VCaP (cell line): ENCODE results near the gene SLFN11.
"Not testable (repeated sequence)": the region's sequence is repeated elsewhere in the genome, so short reads cannot be mapped to it uniquely, and the experiment has no call there.

Experiments used
- H3K27ac ChIP-seq: fragments of 450-650 bp; 2 replicates; pipeline ENCODE4 v1.5.1; 2017
- TF ChIP-seq, protein P1 (sequence below): fragments of 450-650 bp; conservative IDR thresholded peaks from 2 replicates; pipeline ENCODE4 v1.5.1; 2017; ENCODE audit warnings: mild to moderate bottlenecking, moderate library complexity

SLFN11 gene

GRCh38 chr17:35312790-35313711 lies 60.4 kb downstream of the SLFN11 start:
- TF ChIP-seq, protein P1, sequence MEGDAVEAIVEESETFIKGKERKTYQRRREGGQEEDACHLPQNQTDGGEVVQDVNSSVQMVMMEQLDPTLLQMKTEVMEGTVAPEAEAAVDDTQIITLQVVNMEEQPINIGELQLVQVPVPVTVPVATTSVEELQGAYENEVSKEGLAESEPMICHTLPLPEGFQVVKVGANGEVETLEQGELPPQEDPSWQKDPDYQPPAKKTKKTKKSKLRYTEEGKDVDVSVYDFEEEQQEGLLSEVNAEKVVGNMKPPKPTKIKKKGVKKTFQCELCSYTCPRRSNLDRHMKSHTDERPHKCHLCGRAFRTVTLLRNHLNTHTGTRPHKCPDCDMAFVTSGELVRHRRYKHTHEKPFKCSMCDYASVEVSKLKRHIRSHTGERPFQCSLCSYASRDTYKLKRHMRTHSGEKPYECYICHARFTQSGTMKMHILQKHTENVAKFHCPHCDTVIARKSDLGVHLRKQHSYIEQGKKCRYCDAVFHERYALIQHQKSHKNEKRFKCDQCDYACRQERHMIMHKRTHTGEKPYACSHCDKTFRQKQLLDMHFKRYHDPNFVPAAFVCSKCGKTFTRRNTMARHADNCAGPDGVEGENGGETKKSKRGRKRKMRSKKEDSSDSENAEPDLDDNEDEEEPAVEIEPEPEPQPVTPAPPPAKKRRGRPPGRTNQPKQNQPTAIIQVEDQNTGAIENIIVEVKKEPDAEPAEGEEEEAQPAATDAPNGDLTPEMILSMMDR = peak; percentile 97
- no peak overlapping the region for H3K27ac ChIP-seq

DNA sequence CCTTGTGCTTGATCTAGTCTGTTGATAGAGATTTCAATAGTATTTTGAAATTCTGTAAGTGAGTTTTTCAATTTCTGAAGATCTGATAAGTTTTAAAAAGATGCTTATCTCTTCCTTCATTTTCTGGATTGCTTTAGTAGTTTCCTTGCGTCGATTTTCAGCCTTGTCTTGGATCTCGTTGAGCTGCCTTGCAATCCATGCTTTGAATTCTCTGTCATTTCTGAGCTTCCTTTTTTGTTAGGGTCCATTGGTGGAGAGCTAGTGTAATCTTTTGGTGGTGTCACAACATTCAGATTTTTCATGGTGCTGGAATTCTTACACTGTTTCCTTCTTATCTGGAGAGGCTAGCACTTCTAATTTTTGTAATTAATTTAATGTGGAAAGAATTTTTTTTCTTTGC lies 61.1 kb downstream of the SLFN11 start:
- TF ChIP-seq, protein P1 = no peak

GRCh38 chr17:35309345-35309744 lies 64.1 kb downstream of the SLFN11 start:
- not testable (repeated sequence) for H3K27ac ChIP-seq

More for the DNA sequence above, 61.1 kb downstream of the SLFN11 start:
- no peak overlapping the region for H3K27ac ChIP-seq
